CD4-positive, alpha-beta T cell treated with Interleukin-21 for 1 hour (primary cell): Measurements from ENCODE around the gene TMEM183A.

Source experiments
- DNase-seq: peaks from one replicate; pipeline ENCODE4 v3.0.0-alpha.2; 2020

Gene TMEM183A

DNA sequence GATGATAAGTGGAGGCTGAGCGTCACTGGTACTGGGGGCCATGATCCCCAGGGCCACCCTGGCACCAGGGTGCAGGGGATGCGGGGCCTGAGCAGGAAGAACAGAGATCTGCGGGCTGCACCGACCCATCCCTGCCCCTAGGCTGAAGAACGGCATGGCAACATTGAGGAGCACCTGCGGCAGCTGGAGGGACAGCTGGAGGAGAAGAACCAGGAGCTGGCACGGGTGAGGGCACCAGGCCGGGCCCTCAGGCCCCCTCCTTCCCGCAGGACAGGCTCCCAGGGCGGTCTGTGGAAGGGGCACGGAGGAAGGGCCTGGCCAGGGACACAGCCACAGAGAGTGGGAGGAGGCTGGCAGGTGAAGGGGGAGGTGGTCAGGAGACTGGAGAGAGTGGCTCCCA lies 40.9 kb downstream of the TMEM183A start:
- no peak for DNase-seq

GRCh38 chr1:203048555-203049051 lies 41.4 kb downstream of the TMEM183A start:
- DNase-seq, result no peak

DNA sequence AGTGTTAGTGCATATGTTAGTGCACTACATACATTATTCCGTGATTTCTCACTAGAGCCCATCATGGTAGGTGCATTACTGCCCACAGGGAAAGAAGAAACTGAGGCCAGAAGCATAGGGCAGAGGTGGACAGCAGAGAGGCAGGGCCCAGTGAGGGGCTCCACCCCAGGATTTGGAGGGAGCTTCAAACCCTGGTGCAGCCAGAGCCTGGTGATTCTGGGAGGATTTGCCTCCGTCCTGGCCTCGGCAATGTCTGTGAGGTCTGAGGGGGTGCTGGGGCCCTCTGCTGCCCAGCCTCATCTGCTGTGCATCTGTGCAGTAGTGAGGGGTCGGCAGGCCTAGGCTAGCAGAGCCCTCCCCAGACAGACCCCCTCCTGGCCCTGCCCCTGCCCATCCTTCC lies 41.9 kb downstream of the TMEM183A start:
- no peak for DNase-seq

DNA sequence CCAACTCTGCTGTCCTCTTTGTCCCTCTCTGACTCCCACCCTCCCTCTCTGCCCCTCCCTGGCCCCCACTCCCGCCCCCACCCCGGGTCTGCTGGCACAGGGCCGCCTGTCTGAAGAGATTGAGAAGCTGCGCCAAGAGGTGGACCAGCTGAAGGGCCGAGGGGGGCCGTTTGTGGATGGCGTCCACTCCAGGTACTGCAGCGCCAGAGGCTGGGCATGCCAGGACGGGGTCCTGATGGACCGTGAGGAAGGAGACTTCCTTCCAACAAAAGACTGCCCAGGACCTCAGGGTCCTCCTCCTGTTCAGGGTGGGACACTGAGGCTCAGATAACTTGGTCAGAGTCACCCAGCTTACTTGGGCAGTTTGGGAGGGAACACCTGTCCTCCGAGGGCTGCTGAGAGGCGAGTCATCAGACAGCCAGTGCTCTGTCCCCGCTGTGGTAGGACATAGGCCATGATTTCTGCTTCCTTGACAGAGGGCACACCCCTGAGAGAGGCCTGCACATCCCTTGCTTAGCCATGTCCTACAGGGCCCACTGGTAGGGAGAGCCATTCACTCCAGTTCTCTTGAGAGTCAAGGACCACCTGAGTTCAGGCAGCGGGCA lies 42.5 kb downstream of the TMEM183A start:
- DNase-seq, result no peak

DNA sequence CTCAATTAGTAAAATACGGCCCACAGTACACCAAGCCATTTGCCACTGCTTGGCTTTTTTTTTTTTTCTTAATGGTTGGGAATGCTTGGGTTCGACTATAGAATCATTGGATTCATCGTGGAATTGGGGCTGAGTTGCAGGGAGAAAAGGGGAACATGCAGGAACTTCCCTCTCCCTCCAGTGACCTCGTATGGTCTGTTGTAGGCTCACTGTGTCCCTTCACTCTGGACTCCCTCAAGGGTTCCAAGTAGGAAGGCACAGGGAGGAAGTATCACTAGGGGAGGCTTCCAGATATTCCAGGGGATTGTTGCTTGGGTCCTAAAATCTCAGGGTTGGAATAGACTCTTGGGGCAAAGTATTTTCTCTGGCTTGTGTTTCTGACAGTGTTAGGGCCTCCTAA lies 43.7 kb downstream of the TMEM183A start:
- DNase-seq, result no peak

DNA sequence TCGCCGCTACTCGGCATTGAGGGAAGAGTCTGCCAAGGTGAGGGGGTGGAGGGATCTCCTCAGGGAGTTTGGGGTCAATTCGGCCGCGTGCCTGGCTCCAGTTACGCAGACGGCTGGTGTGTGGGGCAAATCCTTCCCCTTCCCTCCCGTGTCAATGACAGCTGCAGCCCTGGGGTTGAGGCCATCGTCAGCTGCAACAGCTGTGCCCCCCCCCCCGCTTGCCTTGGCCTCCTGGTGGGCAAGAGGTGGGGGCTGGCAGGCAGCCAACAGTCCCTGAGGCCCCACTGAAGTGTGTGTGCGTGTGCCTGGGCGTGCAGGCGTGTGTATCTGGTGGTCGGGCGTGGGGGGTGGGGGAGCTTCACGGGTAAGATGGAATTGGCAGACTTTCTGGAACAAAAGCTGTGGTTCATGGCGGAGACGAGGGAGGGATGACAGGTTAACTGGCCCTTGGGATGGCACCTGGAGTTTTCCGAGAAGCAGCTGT lies 44.7 kb downstream of the TMEM183A start:
- no peak for DNase-seq

DNA sequence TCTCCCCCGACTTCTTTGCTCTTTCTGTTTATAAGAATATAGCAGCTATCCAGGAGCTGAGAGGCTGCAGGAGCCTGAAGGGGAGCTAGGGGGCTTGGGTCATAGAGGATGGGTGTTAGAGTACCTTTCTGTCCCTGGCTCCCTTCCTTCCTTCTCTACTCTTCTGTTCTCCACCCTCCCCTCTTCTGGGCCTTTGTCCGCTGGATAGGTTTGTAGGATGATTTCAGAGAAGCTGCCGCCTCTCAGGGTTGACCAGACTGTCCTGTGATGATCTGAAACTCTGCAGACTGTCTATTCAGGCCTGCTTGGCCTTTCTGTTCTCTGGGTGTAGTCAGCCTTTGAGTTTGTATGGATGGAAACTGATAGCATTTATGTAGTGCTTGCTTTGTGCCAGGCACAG lies 45.4 kb downstream of the TMEM183A start:
- DNase-seq, result no peak

GRCh38 chr1:203054184-203054583 lies 47.0 kb downstream of the TMEM183A start:
- DNase-seq, result no peak

DNA sequence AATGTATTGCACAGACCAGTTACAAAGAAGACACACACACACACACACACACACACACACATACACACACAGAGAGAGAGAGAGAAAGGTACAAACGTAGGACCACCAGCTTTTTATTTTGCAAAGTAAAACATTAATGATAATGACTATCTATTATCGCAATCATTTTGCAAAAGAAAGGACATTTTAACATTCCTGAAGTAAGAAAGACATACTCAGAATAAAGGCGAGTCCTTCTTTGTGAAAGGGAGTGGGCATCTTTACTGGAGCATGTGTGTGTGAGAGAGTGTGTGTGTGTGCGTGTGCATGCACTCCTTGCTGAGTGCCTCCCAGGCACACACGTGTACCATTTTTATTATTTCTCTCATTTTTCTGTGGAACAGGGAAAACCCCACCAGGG lies 47.5 kb downstream of the TMEM183A start:
- DNase-seq, result no peak

DNA sequence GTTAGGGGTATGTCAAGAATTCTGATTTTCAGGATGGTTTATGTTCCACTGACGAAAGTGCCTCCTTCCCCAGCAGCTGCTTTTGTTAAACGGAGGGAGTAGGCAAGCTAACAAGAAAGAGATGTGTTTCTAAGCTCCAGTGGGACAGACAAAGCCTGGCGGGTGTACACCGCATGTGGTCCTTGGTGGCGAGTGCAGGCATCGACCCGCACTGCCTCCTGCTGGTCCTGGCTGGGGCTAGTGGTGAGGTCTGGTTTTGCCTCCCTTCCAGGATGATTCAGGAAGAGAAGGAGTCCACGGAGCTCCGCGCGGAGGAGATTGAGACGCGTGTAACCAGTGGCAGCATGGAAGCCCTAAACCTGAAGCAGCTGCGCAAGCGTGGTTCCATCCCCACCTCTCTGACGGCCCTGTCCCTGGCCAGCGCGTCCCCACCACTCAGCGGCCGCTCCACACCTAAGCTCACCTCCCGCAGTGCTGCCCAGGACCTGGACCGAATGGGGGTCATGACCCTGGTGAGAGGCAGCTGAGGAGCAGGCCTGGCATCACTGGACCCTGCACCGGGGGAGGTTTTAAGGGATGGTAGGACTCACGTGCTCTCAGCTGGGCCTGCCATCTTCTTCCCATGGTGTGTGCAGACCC lies 48.1 kb downstream of the TMEM183A start:
- DNase-seq, result no peak

- no peak for DNase-seq
These were observed 48.8 kb downstream of the TMEM183A start for GRCh38 chr1:203056012-203056411.

GRCh38 chr1:203056516-203056915 lies 49.3 kb downstream of the TMEM183A start:
- DNase-seq, result no peak

DNA sequence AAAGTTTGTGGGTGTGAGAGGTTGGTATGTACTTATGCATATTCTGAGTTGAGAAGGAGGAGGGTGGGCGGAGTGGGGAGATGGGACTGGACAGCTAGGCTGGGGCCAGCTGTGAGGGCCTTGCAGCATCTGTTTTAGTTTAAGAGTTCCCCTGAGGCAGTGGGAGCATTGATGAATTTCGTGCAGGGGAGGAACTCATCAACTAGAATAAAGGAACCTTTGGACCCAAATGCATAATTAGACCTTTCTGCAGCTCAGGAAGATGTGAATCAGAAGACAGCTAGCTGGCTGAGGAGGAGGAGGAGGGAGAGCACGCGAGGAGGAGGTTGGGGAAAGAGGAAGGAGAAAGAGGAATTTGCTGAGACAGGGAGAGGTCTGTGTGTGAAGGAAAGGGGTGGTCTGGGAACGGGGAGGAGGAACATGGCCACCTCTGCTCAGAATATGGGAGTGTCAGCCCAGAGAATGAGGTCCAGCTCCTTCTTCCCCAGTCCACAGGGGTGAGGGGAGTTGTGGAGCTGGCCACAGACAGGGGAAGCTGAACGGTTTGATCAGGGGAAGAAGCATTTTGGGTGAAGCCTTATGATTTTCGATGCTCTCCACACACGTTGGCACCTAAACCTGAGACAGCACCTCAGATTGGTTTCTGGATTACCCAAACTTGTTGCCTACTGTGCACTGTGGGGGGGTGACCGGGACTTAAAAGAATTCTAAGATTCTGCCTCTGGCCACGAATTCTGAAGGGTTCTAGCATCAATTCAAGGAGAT lies 50.9 kb downstream of the TMEM183A start:
- DNase-seq, result no peak

GRCh38 chr1:203058676-203058935 lies 51.4 kb downstream of the TMEM183A start:
- no peak for DNase-seq

DNA sequence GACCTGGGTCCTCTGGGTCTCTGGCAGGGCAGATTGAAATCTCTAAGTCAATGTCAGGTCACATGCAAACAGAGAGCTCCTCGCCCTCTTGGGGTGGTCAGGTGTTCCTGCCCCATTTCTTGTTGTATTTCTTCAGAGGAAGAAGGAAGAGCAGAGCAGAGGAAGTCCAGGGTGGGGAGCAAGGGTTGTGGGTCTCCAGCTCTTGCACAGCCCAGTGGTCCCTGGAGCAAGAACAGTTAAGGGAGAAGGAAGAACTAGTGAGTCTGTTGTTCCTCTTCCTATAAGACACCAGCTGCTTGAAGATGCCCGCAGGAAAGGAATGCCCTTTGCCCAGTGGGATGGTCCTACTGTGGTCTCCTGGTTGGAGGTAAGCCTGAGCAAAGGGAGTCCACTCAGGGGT lies 52.3 kb downstream of the TMEM183A start:
- no peak for DNase-seq

DNA sequence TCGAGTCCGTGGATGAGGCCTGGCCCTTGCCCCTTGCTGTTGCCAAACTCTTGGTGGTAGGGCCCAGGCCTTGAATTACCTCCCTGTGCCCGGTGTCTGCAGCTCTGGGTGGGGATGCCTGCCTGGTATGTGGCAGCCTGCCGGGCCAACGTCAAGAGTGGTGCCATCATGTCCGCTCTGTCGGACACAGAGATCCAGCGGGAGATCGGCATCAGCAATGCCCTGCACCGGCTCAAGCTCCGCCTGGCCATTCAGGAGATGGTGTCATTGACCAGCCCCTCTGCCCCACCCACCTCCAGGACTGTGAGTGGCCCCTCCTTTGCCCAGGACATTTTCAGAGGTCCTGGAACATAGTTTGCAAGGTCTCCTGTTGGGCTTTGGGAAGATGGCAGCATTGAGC lies 52.9 kb downstream of the TMEM183A start:
- DNase-seq, result no peak

DNA sequence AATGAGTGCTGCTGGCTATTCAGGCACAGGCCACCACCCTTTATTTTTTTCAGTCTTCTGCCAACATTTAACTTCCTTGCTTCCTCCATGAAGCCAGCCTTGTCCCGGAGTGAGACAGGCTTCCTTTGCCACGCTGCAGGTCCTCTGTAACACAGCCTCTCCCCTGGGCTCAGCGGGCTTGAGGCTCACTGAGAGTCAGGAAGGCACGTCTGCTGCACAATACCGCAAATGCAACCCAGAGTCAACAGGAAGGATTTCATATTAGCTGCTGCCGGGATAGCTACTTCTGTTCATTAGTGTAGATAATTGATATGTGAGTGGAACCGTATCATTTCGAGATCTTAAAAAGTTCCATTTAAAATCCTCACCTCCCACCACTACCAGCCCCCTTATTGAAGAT lies 56.1 kb downstream of the TMEM183A start:
- no peak for DNase-seq

DNA sequence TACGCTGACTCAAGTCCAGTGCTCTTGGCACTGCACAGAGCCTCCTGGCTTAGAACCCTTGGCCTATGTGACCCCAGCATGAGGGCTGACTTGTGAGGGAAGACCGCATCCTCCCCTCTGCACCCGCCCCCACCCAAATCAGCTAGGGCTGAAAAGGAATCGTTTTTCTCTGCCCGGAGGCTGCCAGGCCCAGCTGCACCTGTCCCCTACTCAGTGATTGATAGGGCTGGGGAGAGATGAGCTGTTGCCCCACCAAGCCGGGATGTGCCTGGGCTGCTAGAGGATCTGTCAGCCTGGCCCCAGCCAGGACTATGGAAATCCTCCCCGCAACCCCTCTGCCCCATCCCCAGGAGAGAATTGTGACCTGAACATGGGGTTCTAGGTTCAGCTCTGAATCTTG lies 58.0 kb downstream of the TMEM183A start:
- DNase-seq, result no peak

- no peak for DNase-seq
These were observed 58.8 kb downstream of the TMEM183A start for GRCh38 chr1:203065986-203066385.

- no peak for DNase-seq
These were observed 59.8 kb downstream of the TMEM183A start for GRCh38 chr1:203066965-203067364.

- no peak for DNase-seq
These were observed 62.0 kb downstream of the TMEM183A start for GRCh38 chr1:203069030-203069747.

- no peak for DNase-seq
These were observed 64.9 kb downstream of the TMEM183A start for GRCh38 chr1:203072002-203072602.

GRCh38 chr1:203072911-203073310 lies 65.7 kb downstream of the TMEM183A start:
- DNase-seq, result no peak
